ENCODE measurements around the gene RNF130.
A peak's percentile ranks its signal among the peaks of the same experiment; 100 is the strongest.

Gene RNF130

GRCh38 chr5:179913461-179913860 is 158.1 kb downstream of the RNF130 start:
- no peak for DNase-seq

DNA sequence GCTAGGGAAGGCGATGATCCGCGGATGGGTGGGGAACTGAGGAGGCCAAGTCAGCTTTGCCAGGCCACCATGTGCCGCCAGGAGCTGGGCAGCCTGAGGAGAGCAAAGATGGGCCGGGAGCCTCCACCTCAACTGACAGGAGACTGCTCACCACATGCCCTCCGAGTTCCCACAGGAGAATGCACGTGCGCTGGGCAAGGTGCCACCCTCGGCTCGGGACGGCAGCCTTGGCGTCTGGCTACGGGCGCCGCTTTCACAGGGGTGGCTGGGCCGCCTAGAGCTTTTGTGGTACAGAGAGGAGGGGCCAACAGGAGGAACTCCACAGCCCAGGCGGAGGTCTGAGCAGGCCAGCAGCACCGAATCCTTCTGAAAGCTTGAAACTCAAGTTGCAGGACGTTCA is 158.6 kb downstream of the RNF130 start:
- DNase-seq = no peak

DNA sequence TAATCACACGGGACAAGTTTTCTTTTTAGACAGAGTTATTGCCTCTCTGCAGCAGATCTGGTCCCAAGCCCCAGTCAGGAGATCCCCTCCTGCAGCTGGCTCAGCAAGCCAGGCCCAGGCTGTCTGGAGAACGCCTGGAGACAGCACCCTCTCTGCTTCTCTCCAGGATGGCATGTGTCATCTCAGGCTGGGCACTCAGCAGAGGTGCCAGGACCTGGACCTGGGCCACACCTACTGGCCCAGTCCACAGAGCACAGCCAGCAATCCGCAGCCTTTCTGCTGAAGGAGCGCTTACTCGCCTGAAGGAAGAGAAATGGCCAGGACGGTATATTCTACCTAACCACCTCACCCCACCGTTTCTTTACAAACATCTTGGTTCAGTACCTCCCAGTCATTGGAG is 159.2 kb downstream of the RNF130 start:
- DNase-seq = no peak

GRCh38 chr5:179909224-179909623 is 162.3 kb downstream of the RNF130 start:
- no peak for DNase-seq

DNA sequence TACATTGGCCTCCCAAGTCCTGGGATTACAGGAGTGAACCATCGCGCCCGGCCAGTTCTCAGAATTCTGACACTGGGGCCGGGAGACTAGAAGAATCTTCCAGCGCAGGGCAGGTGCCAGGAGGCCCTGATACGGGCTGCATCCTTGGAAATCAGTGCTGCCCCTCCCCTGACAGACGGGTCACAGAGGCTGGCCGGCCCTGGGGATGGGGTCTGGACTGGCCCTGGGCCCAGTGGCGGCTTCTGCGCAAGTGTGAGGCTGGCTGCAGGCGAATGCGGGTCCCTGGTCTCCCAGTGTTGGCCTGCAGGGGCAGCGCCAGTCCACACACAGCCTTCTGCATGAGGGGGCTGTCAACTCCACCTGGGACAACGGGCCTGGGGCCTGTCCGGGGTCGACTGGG is 163.0 kb downstream of the RNF130 start:
- DNase-seq = no peak

DNA sequence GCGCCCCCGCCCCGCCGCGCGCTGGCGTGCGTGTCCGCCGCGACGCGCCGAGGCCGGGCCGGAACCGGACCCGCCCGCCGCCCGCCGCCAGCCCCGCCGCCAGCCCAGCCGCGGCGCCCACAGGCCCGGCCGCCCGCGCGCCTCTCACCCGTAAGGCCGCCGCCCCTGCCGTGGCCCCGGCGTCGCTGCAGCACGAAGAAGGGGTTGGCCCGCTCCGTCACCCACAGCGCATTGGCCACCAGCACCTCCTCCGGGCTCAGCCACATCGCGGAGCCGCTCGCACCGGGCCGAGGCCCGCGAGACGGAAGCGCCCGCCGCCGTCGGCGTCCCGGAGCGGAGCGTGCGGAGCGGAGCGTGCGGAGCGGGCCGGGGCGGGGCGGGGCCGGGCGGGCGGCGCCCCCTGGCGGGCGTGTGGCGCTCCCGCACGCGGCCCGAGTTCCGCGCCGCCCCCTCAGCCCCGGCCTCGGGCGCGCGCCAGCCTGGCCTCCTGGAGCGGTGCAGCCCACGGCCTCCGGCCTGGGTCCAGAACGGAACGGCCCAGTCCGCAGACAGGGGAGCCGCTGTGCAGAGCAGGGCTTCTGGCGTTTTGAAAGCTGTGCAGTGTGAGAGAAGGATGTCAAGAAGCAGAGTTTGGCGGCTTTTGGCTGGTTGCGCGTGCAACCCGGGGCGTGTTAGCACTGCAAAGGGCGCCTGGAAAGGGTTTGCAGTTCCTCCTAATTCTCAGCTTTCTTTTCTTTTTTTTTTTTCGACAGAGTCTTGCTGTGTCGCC is 163.8 kb downstream of the RNF130 start, which contains the start of gene TBC1D9B:
TBC1D9B (minus strand) TSS at position 342 of the 769 bp plus-strand sequence; CDS start at position 266, 76 bp downstream.
- peak; percentile 77 for DNase-seq

- DNase-seq = peak; percentile 7
Observed at GRCh38 chr5:179906795-179907555, 164.6 kb downstream of the RNF130 start.

DNA sequence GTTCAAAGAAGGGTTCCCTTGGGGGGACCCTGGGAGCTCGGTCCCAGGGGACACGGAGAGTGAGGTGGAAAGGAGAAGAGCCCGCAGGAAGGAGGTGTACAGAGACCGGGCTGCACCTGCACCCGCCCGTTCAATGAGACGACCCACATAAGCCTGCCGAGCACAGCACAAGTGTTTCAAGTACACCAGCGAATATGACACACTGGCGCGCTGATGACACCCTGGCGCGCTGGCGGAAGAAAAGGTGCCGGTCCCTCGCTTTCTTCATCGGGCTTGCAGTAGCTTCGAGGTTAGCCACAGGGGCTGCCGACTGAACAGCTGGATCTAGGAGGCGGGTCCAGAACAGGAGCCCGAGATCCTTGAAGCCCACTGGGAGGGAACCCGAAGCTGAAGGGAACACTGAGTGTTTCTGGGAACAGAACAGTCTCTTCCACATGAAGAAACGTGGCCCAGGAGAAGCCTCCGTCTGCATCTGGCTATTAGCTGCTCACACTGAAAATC is 165.2 kb downstream of the RNF130 start:
- DNase-seq = no peak

DNA sequence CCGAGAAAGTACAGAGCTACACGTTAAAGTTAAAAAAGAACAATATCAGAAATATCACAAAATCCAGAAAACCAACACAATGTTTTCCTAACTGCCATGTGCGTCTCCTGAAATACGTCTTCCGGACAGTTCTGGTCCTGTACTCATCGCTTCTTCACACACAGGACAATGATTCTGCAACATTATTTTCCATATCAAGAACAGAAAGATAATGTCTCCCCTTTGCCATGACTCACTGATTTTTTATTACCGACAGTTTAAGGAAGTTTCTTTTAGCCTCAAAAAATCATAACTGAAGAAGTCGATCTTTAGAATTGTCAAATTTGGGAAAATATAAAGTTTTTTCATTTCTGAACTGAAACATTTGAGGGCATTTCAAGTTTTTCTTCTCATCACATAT is 166.4 kb downstream of the RNF130 start:
- DNase-seq = no peak
